K562 (cell line): Measurements from ENCODE around the gene BCL2L1. TPM values are rescaled to one million over a fixed set of nuclear protein-coding genes. Genes with fewer than 3 reads are reported as not detected.

Experiments used
- CHD1 ChIP-seq: fragments of 200-600 bp; sonication (generic); IDR thresholded peaks from one replicate; pipeline ENCODE4 v1.6.1; 2012; ENCODE audit warnings: mild to moderate bottlenecking, moderate library complexity, low read length, inconsistent platforms
- NRF1 ChIP-seq, 2 experiments: fragments of 450-650 bp; IDR thresholded peaks in 1 of 2; conservative IDR thresholded peaks in 1 of 2; 2 replicates each; pipeline ENCODE4 v1.6.1; 2014; ENCODE audit warnings: mild to moderate bottlenecking in 2 of 2
- PHTF2 ChIP-seq: fragments of 250-450 bp; sonication (Bioruptor Pico); IDR thresholded peaks from 2 replicates; pipeline ENCODE4 v1.5.0; 2021; ENCODE audit warnings: mild to moderate bottlenecking
- RUNX1 ChIP-seq: sonication (generic); IDR thresholded peaks from 2 replicates; pipeline ENCODE4 v1.6.1; 2016; ENCODE audit warnings: antibody characterized with exemption, low read depth
- polyA plus RNA-seq, 8 experiments: library from polyadenylated mRNA; depleted of rRNA in 4 of 8; stranded (reverse) in 5 of 8; unstranded in 3 of 8; fragments of >200 nt; fragmentation: Nextera tagmentation in 2 of 8; fragmentation: Illumina TruSeq in 1 of 8; extraction: Ambion mirVana in 2 of 8; extraction: Trizol in 1 of 8; gene quantifications; 2 replicates each; pipeline versions ENCODE4 v1.2.1 to v1.2.3, GENCODE V29; 2011 to 2014; ENCODE audit warnings: inconsistent platforms in 1 of 8, missing spikeins in 1 of 8
- total RNA-seq, 7 experiments: library from RNA; depleted of rRNA in 6 of 7; stranded (reverse); fragments of >200 nt in 6 of 7; fragmentation: Illumina TruSeq in 2 of 7; extraction: Trizol in 2 of 7; gene quantifications; 2 replicates each; pipeline versions ENCODE4 v1.2.1 to v1.2.3, GENCODE V29; 2011 to 2021; ENCODE audit warnings: low replicate concordance in 1 of 7
- TF ChIP-seq, protein P1 (sequence below), 2 experiments: fragments of 450-650 bp; formaldehyde crosslinking in 1 of 2; IDR thresholded peaks; 2 replicates each; pipeline versions ENCODE4 v1.4.0 to v1.6.1; 2014 to 2020; ENCODE audit warnings: mild to moderate bottlenecking in 2 of 2, borderline replicate concordance in 1 of 2, low read depth in 1 of 2
- TF ChIP-seq, protein P2 (sequence below): sonication (generic); formaldehyde crosslinking; IDR thresholded peaks from 2 replicates; pipeline ENCODE4 v1.8.0; 2022; ENCODE audit warnings: mild to moderate bottlenecking, missing genetic modification reagents
- TF ChIP-seq, protein P3 (sequence below): fragments of 200-800 bp; sonication (Bioruptor generic); IDR thresholded peaks from 2 replicates; pipeline ENCODE4 v1.6.1; 2016; ENCODE audit warnings: missing genetic modification characterization, missing compliant biosample characterization
- TF ChIP-seq, protein P4 (sequence below): fragments of 450-650 bp; formaldehyde crosslinking; IDR thresholded peaks from 2 replicates; pipeline ENCODE4 v1.4.0; 2022; ENCODE audit warnings: missing genetic modification characterization

Gene BCL2L1
- total and polyA plus RNA-seq, 9 of the 15 experiments (the other 6 are each of a cell fraction or from before 2014, with no cell fraction given) = 3.3 to 182 (median 120) TPM

- TF ChIP-seq, protein P1, sequence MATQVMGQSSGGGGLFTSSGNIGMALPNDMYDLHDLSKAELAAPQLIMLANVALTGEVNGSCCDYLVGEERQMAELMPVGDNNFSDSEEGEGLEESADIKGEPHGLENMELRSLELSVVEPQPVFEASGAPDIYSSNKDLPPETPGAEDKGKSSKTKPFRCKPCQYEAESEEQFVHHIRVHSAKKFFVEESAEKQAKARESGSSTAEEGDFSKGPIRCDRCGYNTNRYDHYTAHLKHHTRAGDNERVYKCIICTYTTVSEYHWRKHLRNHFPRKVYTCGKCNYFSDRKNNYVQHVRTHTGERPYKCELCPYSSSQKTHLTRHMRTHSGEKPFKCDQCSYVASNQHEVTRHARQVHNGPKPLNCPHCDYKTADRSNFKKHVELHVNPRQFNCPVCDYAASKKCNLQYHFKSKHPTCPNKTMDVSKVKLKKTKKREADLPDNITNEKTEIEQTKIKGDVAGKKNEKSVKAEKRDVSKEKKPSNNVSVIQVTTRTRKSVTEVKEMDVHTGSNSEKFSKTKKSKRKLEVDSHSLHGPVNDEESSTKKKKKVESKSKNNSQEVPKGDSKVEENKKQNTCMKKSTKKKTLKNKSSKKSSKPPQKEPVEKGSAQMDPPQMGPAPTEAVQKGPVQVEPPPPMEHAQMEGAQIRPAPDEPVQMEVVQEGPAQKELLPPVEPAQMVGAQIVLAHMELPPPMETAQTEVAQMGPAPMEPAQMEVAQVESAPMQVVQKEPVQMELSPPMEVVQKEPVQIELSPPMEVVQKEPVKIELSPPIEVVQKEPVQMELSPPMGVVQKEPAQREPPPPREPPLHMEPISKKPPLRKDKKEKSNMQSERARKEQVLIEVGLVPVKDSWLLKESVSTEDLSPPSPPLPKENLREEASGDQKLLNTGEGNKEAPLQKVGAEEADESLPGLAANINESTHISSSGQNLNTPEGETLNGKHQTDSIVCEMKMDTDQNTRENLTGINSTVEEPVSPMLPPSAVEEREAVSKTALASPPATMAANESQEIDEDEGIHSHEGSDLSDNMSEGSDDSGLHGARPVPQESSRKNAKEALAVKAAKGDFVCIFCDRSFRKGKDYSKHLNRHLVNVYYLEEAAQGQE (IDR thresholded peaks at IDR 0.05; ENCODE audit: borderline replicate concordance) = peak; percentile 81
- TF ChIP-seq, protein P1 (CRISPR knock-in tag; IDR thresholded peaks at IDR 0.05; ENCODE audit: low read depth) = 0 out of 2 replicates have a peak, but pooled peaks have one; percentile 16
- TF ChIP-seq, protein P2, sequence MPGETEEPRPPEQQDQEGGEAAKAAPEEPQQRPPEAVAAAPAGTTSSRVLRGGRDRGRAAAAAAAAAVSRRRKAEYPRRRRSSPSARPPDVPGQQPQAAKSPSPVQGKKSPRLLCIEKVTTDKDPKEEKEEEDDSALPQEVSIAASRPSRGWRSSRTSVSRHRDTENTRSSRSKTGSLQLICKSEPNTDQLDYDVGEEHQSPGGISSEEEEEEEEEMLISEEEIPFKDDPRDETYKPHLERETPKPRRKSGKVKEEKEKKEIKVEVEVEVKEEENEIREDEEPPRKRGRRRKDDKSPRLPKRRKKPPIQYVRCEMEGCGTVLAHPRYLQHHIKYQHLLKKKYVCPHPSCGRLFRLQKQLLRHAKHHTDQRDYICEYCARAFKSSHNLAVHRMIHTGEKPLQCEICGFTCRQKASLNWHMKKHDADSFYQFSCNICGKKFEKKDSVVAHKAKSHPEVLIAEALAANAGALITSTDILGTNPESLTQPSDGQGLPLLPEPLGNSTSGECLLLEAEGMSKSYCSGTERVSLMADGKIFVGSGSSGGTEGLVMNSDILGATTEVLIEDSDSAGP = no peak
- no peak for TF ChIP-seq RUNX1
- TF ChIP-seq NRF1 (conservative IDR thresholded peaks at IDR 0.05 in 1 of 2, IDR thresholded peaks at IDR 0.05 in 1 of 2) = no peak
- TF ChIP-seq CHD1 = no peak
- TF ChIP-seq, protein P3, sequence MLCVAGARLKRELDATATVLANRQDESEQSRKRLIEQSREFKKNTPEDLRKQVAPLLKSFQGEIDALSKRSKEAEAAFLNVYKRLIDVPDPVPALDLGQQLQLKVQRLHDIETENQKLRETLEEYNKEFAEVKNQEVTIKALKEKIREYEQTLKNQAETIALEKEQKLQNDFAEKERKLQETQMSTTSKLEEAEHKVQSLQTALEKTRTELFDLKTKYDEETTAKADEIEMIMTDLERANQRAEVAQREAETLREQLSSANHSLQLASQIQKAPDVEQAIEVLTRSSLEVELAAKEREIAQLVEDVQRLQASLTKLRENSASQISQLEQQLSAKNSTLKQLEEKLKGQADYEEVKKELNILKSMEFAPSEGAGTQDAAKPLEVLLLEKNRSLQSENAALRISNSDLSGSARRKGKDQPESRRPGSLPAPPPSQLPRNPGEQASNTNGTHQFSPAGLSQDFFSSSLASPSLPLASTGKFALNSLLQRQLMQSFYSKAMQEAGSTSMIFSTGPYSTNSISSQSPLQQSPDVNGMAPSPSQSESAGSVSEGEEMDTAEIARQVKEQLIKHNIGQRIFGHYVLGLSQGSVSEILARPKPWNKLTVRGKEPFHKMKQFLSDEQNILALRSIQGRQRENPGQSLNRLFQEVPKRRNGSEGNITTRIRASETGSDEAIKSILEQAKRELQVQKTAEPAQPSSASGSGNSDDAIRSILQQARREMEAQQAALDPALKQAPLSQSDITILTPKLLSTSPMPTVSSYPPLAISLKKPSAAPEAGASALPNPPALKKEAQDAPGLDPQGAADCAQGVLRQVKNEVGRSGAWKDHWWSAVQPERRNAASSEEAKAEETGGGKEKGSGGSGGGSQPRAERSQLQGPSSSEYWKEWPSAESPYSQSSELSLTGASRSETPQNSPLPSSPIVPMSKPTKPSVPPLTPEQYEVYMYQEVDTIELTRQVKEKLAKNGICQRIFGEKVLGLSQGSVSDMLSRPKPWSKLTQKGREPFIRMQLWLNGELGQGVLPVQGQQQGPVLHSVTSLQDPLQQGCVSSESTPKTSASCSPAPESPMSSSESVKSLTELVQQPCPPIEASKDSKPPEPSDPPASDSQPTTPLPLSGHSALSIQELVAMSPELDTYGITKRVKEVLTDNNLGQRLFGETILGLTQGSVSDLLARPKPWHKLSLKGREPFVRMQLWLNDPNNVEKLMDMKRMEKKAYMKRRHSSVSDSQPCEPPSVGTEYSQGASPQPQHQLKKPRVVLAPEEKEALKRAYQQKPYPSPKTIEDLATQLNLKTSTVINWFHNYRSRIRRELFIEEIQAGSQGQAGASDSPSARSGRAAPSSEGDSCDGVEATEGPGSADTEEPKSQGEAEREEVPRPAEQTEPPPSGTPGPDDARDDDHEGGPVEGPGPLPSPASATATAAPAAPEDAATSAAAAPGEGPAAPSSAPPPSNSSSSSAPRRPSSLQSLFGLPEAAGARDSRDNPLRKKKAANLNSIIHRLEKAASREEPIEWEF = no peak
- TF ChIP-seq, protein P4, sequence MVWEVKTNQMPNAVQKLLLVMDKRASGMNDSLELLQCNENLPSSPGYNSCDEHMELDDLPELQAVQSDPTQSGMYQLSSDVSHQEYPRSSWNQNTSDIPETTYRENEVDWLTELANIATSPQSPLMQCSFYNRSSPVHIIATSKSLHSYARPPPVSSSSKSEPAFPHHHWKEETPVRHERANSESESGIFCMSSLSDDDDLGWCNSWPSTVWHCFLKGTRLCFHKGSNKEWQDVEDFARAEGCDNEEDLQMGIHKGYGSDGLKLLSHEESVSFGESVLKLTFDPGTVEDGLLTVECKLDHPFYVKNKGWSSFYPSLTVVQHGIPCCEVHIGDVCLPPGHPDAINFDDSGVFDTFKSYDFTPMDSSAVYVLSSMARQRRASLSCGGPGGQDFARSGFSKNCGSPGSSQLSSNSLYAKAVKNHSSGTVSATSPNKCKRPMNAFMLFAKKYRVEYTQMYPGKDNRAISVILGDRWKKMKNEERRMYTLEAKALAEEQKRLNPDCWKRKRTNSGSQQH (CRISPR knock-in tag) = 0 out of 2 replicates have a peak, but pooled peaks have one; percentile 58
- no peak for TF ChIP-seq PHTF2 (CRISPR knock-in tag)
These were observed 44.0 kb downstream of the BCL2L1 start (continued) for GRCh38 chr20:31678389-31679356.
